Omental fat pad (tissue), 4 donors: ENCODE measurements around the gene ISG20L2. TPM values are rescaled to one million over a fixed set of nuclear protein-coding genes. Genes with fewer than 3 reads are reported as not detected.

ENCODE experiments used
- ATAC-seq: fragments of 150-250 bp; one replicate; pipeline ENCODE4 v1.9.1; 2016; ENCODE audit warnings: mild to moderate bottlenecking, moderate library complexity; ENCODE audit not compliant: low FRiP score
- DNase-seq: peaks from one replicate; pipeline ENCODE4 v3.0.0-alpha.2; 2019; ENCODE audit warnings: low spot score
- total RNA-seq, 4 donors: library from RNA; depleted of rRNA; stranded (reverse); fragments of >200 nt; gene quantifications; one replicate each; pipeline ENCODE4 v1.1.0, GENCODE V29; 2016
- TF ChIP-seq, protein P1 (sequence below), 3 donors: fragments of 450-650 bp; IDR thresholded peaks; one replicate each; pipeline ENCODE4 v1.5.1; 2016 to 2017; ENCODE audit warnings: antibody characterized with exemption in 3 of 3, mild to moderate bottlenecking in 3 of 3, moderate library complexity in 2 of 3

The ISG20L2 gene
- total RNA-seq, 4 donors from 2014 or later, result 19.8 to 34.1 (median 28.2) TPM

DNA sequence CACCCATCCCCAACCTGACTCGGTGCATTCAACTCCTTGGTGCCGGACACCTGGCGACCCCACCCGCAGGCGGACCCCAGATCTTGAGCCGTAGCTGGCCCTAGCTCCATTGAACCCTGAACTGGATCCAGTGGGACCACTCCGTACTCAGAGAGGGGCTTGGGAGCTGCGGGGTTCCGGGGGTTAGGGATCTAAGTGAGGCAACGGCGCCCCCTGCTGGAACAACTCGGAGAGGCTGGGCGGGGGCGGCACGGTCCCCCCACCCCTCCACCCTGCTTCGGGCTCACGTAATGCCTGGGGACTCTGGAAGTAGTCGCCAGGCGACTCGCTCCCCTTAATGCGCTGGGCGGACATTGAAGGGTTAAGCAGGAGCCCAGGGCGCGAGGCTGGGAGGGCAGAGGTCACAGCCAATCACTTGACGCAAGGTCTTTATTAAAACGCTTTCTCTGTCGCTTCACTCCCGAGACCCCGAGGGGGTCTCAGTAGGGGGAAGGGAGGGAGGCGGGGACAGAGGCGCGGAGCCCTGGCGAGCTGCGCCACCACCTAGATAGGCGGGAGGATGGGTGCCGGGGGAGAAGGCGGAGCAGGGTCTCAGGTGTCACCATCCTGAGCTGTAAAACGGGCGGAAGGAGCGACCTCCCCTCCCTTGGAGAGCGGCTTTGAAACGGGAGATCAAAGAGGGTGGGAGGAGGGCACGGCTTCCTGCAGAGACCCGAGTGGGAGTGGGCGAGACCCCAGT lies 22.5 kb downstream of the ISG20L2 start:
- TF ChIP-seq, protein P1, sequence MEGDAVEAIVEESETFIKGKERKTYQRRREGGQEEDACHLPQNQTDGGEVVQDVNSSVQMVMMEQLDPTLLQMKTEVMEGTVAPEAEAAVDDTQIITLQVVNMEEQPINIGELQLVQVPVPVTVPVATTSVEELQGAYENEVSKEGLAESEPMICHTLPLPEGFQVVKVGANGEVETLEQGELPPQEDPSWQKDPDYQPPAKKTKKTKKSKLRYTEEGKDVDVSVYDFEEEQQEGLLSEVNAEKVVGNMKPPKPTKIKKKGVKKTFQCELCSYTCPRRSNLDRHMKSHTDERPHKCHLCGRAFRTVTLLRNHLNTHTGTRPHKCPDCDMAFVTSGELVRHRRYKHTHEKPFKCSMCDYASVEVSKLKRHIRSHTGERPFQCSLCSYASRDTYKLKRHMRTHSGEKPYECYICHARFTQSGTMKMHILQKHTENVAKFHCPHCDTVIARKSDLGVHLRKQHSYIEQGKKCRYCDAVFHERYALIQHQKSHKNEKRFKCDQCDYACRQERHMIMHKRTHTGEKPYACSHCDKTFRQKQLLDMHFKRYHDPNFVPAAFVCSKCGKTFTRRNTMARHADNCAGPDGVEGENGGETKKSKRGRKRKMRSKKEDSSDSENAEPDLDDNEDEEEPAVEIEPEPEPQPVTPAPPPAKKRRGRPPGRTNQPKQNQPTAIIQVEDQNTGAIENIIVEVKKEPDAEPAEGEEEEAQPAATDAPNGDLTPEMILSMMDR (IDR thresholded peaks at IDR 0.05), result peak in 1 of 3 donors; percentile 70
- ATAC-seq (peak; percentile 51), DNase-seq (peak; percentile 84)

DNA sequence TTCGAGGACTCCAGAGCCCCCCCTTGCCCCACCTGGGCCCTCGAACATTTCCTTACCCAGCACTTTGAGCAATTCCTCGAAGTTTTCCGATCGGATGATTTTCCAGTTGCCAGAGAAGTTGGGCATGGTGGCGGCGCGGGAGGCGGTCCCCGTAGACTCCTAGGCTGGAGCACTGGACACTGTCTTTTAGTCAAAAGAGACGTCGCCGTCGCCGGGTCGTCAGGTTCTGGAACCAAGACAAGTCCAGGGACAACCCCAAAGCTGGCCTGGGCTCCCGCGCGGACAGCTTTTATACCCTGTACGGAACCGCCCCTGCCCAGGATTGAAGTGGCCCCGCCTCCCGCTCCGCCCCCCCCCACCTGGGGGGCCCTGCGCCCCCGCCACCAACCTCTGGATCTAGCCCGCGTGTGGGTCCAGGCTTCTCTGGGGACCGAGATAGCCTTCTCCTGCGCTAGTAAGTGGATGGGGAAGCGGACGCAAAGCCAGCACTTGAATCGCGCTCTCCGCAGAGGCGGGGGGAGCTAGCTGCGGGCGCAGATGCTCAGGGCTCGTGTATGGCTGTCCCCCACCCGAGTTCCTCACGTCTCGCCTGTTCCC lies 23.1 kb downstream of the ISG20L2 start, which contains the start of gene CRABP2:
CRABP2 (minus strand) TSS at position 263 of the 597 bp plus-strand sequence; CDS start at position 126, 137 bp downstream.
- no peak for DNase-seq
- TF ChIP-seq, protein P1 (IDR thresholded peaks at IDR 0.05), result no peak
- peak; percentile 4 for ATAC-seq

DNA sequence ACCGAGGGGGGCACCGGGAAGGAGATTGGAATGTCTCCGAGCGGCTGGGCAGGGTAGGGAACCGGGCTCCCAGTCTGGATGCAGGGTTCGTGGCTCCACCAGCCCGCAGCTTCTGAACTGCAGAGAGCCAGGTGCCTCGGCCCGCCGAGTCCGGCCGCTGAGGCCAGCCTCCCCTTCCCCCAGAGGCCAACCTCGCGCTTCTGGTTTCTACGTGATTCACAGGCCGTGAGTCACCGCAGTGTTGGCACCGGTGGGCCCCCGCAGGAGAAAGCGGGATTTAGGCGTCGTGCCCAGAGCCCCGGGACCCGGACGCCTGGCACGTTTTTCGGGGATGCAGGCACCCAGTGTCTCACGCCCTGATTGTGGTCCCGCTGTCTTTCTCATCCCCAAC lies 23.6 kb downstream of the ISG20L2 start:
- ATAC-seq, result peak; percentile 63
- TF ChIP-seq, protein P1 (IDR thresholded peaks at IDR 0.05), result no peak
- peak; percentile 73 for DNase-seq

DNA sequence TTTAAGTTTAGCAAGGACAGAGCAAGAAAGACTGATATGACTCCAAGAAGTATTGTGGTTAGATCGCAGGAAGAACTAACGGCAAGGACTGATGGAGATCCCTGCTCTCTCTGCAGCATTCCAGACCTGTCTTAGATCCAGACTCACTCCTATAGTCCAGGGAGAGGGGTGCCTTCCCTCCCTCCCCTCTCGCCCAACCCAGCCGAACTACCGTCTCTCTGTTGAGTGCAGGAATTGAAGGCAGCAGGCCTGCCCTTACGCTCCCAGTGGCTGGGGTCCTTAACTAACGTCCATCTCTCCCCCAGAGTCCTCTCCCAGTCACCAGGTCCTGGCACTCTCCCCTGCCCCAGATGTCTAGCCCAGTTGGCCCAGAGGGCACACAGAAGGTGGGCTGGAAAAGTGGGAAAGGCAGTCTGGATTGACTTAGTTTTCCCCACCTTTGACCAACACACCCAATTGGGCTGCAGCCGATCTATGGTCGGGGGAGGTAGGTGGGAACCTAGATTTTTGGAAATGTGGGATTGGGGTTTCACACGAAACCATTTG lies 24.3 kb downstream of the ISG20L2 start:
- no peak for DNase-seq
- TF ChIP-seq, protein P1 (IDR thresholded peaks at IDR 0.05), result no peak

DNA sequence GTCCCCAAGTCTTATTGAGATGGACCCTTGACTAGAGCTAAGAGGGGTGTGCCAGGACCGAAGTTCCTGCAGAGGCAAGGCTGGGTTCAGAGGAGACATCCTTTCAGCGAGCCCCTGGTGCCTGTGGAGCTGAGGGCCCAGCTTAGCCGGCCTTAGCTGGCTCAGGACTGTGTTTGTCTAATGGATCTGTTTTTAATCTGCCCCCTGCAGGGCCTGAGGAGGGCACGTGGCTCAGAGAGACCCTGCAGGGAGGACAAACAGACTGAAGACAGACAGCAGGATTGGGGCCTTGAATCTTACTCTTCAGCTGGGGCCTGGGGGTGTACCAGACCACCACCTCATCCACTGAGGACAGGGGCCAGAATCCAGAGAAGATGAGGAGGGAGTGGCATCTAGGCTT lies 24.8 kb downstream of the ISG20L2 start:
- TF ChIP-seq, protein P1 (IDR thresholded peaks at IDR 0.05), result no peak
- ATAC-seq, result no peak
- no peak for DNase-seq

More for the DNA sequence above, 24.3 kb downstream of the ISG20L2 start:
- ATAC-seq, result no peak

DNA sequence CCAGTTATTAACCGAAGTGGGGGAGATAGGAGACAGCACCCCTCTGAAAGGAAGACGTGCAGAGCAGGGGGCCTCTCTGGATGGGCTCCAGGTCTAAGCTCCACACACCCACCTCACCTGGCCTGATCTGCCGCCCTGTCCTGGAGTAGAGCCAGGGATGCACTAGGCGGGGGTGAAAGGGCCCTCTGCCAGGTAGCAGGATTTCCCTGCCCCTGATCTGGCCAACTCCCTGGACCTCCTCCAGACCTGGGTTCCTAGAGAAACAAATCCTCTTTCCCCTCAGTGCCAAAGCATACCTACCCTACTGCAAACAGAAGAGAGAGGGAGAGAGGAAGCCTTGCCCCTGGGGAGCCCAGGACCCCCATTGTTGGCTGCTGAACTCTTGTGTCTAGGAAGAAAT lies 25.2 kb downstream of the ISG20L2 start:
- no peak for ATAC-seq
- TF ChIP-seq, protein P1 (IDR thresholded peaks at IDR 0.05), result no peak
- no peak for DNase-seq
